ENCODE results near the gene SNAPIN. TPM values are rescaled to one million over a fixed set of nuclear protein-coding genes. Genes with fewer than 3 reads are reported as not detected.

SNAPIN gene
- total and polyA plus RNA-seq, 9 of the 15 experiments (the other 6 are each of a cell fraction or from before 2014, with no cell fraction given), result 11.2 to 43.9 (median 32.3) TPM

DNA sequence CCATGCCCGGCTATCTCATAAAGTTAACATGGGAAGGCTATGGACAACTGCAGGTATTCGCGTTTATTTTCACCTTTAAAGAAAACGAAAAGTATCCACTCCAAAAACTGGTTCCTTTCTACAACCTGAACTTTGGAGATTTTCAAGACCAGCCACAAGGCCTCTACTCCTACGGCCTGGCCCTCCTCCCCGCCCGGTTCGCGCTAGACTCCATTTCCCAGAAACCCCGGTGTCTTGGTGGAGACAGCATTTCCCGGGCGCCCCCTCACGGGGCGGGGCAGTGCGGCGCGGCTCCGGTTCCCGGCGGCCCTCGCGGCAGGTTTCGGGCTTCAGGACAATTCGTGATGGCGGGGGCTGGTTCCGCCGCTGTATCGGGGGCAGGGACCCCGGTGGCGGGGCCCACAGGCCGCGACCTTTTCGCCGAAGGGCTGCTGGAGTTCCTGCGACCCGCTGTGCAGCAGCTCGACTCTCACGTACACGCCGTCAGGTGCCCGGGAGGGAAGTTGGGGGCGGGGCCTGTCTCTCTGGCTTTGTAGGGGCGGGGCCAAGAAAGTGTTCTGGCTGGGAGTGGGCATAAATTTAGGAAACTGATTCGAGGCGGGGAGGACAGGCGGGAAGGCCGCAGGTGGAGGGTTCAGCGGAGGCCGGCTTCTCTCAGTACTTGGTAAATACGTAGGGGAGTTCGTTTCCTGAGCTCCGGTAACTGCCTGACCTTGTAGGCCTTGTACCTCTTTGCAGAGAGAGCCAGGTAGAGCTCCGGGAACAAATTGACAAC is at the start of gene SNAPIN (continued):
- TF ChIP-seq, protein P1, sequence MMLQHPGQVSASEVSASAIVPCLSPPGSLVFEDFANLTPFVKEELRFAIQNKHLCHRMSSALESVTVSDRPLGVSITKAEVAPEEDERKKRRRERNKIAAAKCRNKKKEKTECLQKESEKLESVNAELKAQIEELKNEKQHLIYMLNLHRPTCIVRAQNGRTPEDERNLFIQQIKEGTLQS (IDR thresholded peaks at IDR 0.05), result no peak
- TF ChIP-seq, protein P1 (CRISPR knock-in tag; conservative IDR thresholded peaks at IDR 0.05), result no peak
- no peak for TF ChIP-seq BRF1 (IDR thresholded peaks at IDR 0.05; ENCODE audit: borderline replicate concordance, extremely low read depth, insufficient read length)
- 0 out of 4 replicates have a peak, but pooled peaks of 1 of the 2 experiments have one; percentile 23 for TF ChIP-seq TEAD1 (CRISPR knock-in tag; IDR thresholded peaks at IDR 0.05)
- TF ChIP-seq, protein P2, sequence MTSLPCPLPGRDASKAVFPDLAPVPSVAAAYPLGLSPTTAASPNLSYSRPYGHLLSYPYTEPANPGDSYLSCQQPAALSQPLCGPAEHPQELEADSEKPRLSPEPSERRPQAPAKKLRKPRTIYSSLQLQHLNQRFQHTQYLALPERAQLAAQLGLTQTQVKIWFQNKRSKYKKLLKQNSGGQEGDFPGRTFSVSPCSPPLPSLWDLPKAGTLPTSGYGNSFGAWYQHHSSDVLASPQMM (CRISPR knock-in tag; IDR thresholded peaks at IDR 0.05), result no peak
- TF ChIP-seq, protein P3, sequence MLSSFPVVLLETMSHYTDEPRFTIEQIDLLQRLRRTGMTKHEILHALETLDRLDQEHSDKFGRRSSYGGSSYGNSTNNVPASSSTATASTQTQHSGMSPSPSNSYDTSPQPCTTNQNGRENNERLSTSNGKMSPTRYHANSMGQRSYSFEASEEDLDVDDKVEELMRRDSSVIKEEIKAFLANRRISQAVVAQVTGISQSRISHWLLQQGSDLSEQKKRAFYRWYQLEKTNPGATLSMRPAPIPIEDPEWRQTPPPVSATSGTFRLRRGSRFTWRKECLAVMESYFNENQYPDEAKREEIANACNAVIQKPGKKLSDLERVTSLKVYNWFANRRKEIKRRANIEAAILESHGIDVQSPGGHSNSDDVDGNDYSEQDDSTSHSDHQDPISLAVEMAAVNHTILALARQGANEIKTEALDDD (IDR thresholded peaks at IDR 0.05), result no peak
- TF ChIP-seq SAFB (IDR thresholded peaks at IDR 0.05; ENCODE audit: borderline replicate concordance, low read depth, low read length), result no peak
- no peak for TF ChIP-seq ZNF316 (IDR thresholded peaks at IDR 0.05)
- TF ChIP-seq SMARCC2 (IDR thresholded peaks at IDR 0.05; ENCODE audit: low read depth), result no peak
- TF ChIP-seq PYGO2 (tag; IDR thresholded peaks at IDR 0.05), result no peak
- TF ChIP-seq ETS2 (tag; IDR thresholded peaks at IDR 0.05; ENCODE audit: borderline replicate concordance, poor library complexity, severe bottlenecking), result no peak
- TF ChIP-seq, protein P4, sequence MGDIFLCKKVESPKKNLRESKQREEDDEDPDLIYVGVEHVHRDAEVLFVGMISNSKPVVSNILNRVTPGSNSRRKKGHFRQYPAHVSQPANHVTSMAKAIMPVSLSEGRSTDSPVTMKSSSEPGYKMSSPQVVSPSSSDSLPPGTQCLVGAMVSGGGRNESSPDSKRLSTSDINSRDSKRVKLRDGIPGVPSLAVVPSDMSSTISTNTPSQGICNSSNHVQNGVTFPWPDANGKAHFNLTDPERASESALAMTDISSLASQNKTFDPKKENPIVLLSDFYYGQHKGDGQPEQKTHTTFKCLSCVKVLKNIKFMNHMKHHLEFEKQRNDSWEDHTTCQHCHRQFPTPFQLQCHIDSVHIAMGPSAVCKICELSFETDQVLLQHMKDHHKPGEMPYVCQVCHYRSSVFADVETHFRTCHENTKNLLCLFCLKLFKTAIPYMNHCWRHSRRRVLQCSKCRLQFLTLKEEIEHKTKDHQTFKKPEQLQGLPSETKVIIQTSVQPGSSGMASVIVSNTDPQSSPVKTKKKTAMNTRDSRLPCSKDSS (IDR thresholded peaks at IDR 0.05; ENCODE audit: low read depth, partially characterized antibody), result no peak
- peak; percentile 96 for TF ChIP-seq POLR2G (IDR thresholded peaks at IDR 0.05; ENCODE audit: low read depth, low read length)
- TF ChIP-seq, protein P5, sequence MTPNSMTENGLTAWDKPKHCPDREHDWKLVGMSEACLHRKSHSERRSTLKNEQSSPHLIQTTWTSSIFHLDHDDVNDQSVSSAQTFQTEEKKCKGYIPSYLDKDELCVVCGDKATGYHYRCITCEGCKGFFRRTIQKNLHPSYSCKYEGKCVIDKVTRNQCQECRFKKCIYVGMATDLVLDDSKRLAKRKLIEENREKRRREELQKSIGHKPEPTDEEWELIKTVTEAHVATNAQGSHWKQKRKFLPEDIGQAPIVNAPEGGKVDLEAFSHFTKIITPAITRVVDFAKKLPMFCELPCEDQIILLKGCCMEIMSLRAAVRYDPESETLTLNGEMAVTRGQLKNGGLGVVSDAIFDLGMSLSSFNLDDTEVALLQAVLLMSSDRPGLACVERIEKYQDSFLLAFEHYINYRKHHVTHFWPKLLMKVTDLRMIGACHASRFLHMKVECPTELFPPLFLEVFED (CRISPR knock-in tag; conservative IDR thresholded peaks at IDR 0.05), result no peak
- TF ChIP-seq GATAD2A (IDR thresholded peaks at IDR 0.05), result no peak
- TF ChIP-seq ZBED1 (IDR thresholded peaks at IDR 0.05), result no peak
- TF ChIP-seq NFE2 (IDR thresholded peaks at IDR 0.05; ENCODE audit: low read depth), result no peak
- TF ChIP-seq, protein P6, sequence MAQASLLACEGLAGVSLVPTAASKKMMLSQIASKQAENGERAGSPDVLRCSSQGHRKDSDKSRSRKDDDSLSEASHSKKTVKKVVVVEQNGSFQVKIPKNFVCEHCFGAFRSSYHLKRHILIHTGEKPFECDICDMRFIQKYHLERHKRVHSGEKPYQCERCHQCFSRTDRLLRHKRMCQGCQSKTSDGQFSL (CRISPR knock-in tag; IDR thresholded peaks at IDR 0.05), result no peak
- TF ChIP-seq, protein P6 (tag; IDR thresholded peaks at IDR 0.05), result 0 out of 4 replicates have a peak, but pooled peaks of 1 of the 2 experiments have one; percentile 11
- TF ChIP-seq, protein P7, sequence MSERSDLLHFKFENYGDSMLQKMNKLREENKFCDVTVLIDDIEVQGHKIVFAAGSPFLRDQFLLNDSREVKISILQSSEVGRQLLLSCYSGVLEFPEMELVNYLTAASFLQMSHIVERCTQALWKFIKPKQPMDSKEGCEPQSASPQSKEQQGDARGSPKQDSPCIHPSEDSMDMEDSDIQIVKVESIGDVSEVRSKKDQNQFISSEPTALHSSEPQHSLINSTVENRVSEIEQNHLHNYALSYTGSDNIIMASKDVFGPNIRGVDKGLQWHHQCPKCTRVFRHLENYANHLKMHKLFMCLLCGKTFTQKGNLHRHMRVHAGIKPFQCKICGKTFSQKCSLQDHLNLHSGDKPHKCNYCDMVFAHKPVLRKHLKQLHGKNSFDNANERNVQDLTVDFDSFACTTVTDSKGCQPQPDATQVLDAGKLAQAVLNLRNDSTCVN (CRISPR knock-in tag; IDR thresholded peaks at IDR 0.05), result no peak

Measured in K562 (cell line).